ENCODE data around the gene ANKRD40. TPM values are rescaled to one million over a fixed set of nuclear protein-coding genes. Genes with fewer than 3 reads are reported as not detected.

Gene ANKRD40
- total RNA-seq (10 to 100 TPM; 39.0 to 56.8 (median 43.6) TPM), polyA plus RNA-seq (10 to 100 TPM; 18.2 to 20.6 TPM)
- long read RNA-seq, donor 1, full-length matches to known transcripts: 26 of 38 reads
- long read RNA-seq, donor 1, partial matches to known transcripts: 8 of 38 reads
- long read RNA-seq, donor 1, other reads (novel, unspliced or antisense): 4 of 38 reads
- long read RNA-seq, donor 2, full-length matches to known transcripts: 19 of 38 reads
- long read RNA-seq, donor 2, partial matches to known transcripts: 14 of 38 reads
- long read RNA-seq, donor 2, other reads (novel, unspliced or antisense): 5 of 38 reads
- long read RNA-seq, donor 3, full-length matches to known transcripts: 3 of 32 reads
- long read RNA-seq, donor 3, partial matches to known transcripts: 18 of 32 reads
- long read RNA-seq, donor 3, other reads (novel, unspliced or antisense): 11 of 32 reads

- ATAC-seq (peak; percentile 84 to 92 (median 90)), DNase-seq (peak; percentile 87 to 93)
- peak within 1 kb of the TSS; percentile 69 to 85 (median 76) for H3K4me3 ChIP-seq
- no peaks in the 10 kb centered on the region for H3K27me3 ChIP-seq
- H3K36me3 ChIP-seq: peaks cover 0 to 33% (median 3%) of the 10 kb centered on the region in 9 donors
- no peak for TF ChIP-seq CTCF (IDR thresholded peaks at IDR 0.05)
- intact Hi-C loops (cut with DNase I): loop anchor here in 1 of 10 donors (5.0 kb wide), 1 partner anchor 225 kb away; no protein-coding TSS in a partner anchor
- peak within 1 kb of the TSS; percentile 84 to 98 (median 96) for H3K27ac ChIP-seq
- WGBS, 2 donors: 0% methylated on average over 66 to 74 of the region's 74 CpGs
- peaks cover 8 to 63% (median 50%) of the 10 kb centered on the region in 9 donors for H3K4me1 ChIP-seq
- H3K9me3 ChIP-seq: no peaks in the 10 kb centered on the region
Observed at GRCh38 chr17:50707289-50708049, at the start of gene ANKRD40. TSS of gene ANKRD40 (minus strand) at chr17:50707914. CDS start at chr17:50707654, 260 bp downstream.

- H3K4me1 ChIP-seq: peaks cover 0 to 15% (median 0%) of the 10 kb centered on the region in 9 donors
- intact Hi-C loops (cut with DNase I): no loop called here
- no peak overlapping the region for H3K27ac ChIP-seq
- no peak for TF ChIP-seq CTCF (IDR thresholded peaks at IDR 0.05)
- no peaks in the 10 kb centered on the region for H3K27me3 ChIP-seq
- H3K4me3 ChIP-seq: no peak overlapping the region
- no peak for DNase-seq
- WGBS, 2 donors: 45 to 49% methylated on average over 2 of the region's 2 CpGs
- H3K9me3 ChIP-seq: no peaks in the 10 kb centered on the region
- ATAC-seq: no peak
- peaks cover 0 to 72% (median 37%) of the 10 kb centered on the region in 9 donors for H3K36me3 ChIP-seq
Observed at GRCh38 chr17:50754521-50754920, 46.8 kb upstream of the ANKRD40 start.

GRCh38 chr17:50749245-50749644 lies 41.5 kb upstream of the ANKRD40 start:
- TF ChIP-seq CTCF (IDR thresholded peaks at IDR 0.05): no peak
- no peak overlapping the region for H3K27ac ChIP-seq
- ATAC-seq: peak in 1 of 8 donors; percentile 16
- H3K36me3 ChIP-seq: peaks cover 0 to 100% (median 82%) of the 10 kb centered on the region in 9 donors
- H3K9me3 ChIP-seq: no peaks in the 10 kb centered on the region
- WGBS, 2 donors: 86 to 93% methylated on average over 6 of the region's 6 CpGs
- DNase-seq: no peak
- intact Hi-C loops (cut with DNase I): no loop called here
- peaks cover 0 to 5% (median 0%) of the 10 kb centered on the region in 9 donors for H3K4me1 ChIP-seq
- H3K4me3 ChIP-seq: no peak overlapping the region
- no peaks in the 10 kb centered on the region for H3K27me3 ChIP-seq

- ATAC-seq (no peak), DNase-seq (no peak)
- 93 to 95% methylated on average over 12 of the region's 12 CpGs for WGBS, 2 donors
- Histone ChIP-seq H3K9me3 (no peaks in the 10 kb centered on the region), H3K36me3 (peaks cover 5 to 100% (median 87%) of the 10 kb centered on the region in 9 donors), H3K27me3 (no peaks in the 10 kb centered on the region), H3K4me3 (no peak overlapping the region), H3K27ac (no peak overlapping the region), H3K4me1 (peaks cover 0 to 5% (median 0%) of the 10 kb centered on the region in 9 donors)
- intact Hi-C loops (cut with DNase I): no loop called here
- TF ChIP-seq CTCF (IDR thresholded peaks at IDR 0.05): no peak
Observed at GRCh38 chr17:50745631-50746030, 37.9 kb upstream of the ANKRD40 start.
